LoVo (cell line): Measurements from ENCODE around the gene OR1I1.

Source experiments
- DNase-seq: peaks from one replicate; pipeline ENCODE4 v3.0.0-alpha.2; 2016; ENCODE audit warnings: low spot score

Gene OR1I1

DNA sequence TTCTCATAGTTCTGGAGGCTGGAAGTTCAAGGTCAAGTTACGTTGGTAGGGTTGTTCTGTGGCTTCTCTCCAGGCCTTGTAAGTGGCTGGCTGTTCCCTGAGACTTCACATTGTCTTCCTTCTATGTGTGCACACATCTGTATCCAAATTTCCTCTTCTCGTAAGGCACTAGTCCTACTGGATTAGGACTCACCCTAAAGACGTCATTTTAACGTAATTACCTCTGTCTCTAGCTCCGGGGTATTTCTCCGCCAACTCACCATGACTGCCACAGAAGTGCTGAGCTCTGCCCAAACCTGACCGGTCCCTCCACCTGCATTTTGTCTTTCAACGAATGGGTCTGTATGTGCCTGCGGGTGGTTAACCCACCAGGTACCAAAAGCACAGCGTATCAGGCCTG is 16.4 kb downstream of the OR1I1 start:
- no peak for DNase-seq

DNA sequence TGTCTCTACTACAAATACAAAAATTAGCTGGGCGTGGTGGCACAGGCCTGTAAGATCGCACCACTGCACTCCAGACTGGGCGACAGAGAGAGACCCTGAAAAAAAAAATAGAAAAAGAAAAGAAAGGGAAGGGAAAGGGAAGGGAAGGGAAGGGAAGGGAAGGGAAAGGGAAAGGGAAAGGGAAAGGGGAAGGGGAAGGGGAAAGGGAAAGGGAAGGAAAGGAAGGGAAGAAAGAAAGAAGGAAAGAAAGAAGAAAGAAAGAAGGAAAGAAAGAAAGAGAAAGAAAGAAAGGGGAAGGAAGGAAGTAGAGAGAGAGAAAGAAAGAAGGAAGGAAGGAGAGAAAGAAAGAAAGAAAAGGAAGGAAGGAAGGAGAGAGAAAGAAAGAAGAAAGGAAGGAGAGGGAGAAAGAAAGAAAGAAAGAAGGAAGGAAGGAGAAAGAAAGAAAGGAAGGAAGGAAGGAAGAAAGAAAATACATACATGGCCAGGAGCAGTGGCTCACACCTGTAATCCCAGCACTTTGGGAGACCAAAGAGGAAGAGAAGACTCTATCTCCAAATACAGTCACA is 17.1 kb downstream of the OR1I1 start:
- DNase-seq, result no peak

DNA sequence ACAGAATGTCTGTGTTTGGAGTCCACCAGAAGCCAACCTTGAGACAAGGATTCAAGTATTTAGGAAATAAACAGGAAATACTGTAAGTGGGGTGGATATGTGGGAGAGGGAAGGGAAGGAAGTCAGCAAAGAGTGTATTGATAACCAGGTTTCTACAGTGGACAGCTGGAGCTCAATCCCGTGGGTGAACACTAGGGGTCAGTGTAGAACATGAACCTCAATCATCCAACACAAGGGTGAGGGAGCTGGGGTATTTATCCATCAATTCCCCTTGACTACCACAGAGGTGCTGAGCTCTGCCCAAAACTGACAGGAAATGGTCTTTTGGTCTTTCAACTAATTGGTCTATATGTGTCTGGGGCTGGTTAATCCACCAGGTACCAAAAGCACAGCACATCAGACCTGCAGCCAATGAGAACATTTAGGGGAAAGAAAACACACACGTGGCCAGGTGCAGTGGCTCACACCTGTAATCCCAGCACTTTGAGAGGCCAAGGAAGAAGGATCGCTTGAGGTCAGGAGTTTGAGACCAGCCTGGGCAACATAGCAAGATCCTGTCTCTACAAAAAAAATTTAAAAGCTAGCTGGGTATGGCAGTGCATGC is 19.6 kb downstream of the OR1I1 start:
- no peak for DNase-seq

DNA sequence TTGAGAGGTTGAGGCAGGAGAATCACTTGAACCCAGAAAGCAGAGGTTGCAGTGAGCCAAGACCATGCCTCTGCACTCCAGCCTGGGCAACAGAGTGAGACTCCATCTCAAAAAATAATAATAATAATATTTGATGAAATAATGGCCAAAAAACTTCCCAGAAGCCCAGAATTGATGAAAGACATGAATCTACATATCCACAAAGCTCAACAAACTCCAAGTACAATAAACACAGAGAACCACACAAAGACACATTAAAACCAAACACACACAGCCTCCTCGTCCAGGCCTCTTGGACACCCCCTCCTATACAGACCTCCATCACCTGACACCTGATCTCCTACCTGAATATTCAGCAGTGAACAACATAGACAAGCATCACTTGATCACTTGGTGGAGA is 22.0 kb downstream of the OR1I1 start:
- no peak for DNase-seq

DNA sequence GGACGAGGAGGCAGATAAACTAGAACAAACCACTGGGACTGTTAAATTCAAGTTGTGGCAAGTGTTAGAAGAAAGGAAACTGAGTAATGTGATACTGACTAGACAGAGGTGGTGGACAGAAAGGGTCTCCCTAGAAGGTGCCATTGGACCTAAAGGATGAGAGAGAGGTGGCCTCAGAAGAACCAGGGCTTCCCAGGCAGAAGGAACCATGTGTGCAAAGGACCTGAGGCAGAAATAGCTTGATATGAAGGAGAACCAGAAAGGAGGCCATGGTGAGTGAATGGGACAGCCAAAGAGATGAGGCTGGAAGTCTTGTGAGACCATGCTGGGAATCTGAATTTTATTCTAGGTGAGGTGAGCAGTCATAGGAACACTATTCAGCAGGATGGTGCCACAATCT is 22.4 kb downstream of the OR1I1 start:
- no peak for DNase-seq

DNA sequence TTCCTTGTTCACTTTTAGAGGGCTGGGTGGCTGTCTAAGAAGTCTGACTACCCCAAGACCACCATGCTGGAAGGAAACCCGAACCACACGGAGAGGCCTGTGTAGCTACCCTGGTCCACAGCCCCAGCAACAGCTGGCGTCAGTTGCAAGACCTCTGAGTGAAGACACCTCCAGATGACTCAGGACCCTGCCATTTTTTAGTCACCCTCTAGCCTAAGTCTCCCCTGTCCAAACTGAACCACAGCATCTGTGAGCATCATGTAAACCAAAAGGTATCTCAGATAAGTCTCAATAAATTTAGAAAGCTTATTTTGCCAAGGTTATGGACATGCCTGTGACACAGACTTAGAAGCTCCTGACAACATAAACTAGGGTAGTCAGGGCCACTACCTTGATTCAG is 23.0 kb downstream of the OR1I1 start:
- DNase-seq, result no peak

DNA sequence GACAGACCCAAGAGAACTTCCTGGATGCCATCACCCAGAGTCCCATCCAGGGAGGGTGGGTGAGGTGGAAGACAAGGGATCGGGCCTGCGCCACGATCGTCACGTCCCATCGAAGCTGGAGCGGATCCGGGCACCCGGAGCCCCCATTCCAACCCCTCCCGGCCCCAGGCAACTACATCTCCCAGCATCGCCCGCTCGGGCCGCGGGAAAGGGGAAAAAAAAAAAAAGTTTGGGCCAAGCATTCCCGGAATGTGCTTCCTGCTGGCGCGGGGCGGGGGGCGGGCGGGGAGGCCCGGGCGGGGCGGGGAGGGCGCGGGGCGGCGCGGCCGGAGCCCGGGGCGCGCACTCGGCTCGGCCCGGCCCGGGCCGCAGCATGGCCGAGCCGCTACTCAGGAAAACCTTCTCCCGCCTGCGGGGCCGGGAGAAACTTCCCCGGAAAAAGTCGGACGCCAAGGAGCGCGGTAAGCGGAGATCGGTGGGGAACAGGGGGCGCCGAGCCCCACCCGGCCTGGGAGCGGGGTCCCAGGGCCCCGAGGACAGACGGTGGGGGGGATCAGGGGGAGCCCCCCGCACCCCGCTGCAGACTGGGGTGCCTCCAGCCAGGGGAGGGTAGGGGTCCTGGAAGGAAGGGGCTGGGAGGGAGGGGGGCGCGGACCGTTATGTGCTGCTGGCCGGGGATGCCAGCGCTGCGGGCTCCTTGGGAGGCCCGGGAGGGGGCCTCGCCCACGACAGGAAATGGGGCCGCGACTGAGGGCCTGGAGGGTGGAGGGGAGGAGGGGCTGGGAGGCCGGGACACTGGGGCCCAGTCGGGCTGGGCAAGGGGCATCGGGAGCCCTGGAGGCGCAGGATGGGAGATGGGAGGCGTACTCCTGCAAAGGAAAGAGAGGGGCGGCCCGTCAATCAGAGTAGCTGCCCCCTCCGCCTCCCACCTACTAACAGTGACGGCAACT is 25.3 kb downstream of the OR1I1 start, which contains the start of gene SYDE1:
Gene SYDE1, plus strand, starts transcription at position 341 of the 950 bp plus-strand sequence. Its CDS starts 33 bp downstream, at position 374.
- no peak for DNase-seq

DNA sequence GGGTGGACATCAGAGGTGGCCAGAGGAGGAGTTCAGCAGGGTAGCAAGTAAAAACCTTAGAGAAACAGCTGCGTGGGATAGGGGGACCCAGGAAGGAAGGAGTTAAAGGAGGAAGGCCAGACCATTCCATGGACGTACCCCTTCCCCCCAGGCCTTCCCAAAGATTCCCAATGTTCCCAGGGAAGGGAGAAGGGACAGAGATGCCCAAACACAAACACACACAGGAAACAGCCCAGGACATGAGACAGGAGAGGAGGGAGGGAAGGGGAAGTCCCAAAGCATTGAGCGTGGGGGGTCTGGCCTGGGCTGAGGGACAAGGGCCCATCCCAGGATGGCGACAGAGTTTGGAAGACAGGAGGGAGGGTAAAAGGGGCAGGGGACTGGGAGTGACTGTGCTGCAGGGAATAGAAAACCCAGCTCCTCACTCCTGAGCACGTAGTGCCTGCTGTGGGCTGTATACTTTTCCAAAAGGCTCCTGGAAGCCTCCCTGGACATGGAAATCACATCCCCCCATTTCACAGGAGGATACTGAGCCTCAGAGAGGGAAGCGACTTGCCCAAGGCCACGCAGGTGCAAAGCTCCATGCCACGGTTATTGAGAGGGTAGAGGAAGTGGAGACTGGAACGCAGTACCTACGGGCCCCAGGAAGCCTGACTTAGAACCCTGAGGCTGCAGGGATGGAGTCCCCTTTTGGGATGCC is 26.3 kb downstream of the OR1I1 start:
- DNase-seq, result no peak

DNA sequence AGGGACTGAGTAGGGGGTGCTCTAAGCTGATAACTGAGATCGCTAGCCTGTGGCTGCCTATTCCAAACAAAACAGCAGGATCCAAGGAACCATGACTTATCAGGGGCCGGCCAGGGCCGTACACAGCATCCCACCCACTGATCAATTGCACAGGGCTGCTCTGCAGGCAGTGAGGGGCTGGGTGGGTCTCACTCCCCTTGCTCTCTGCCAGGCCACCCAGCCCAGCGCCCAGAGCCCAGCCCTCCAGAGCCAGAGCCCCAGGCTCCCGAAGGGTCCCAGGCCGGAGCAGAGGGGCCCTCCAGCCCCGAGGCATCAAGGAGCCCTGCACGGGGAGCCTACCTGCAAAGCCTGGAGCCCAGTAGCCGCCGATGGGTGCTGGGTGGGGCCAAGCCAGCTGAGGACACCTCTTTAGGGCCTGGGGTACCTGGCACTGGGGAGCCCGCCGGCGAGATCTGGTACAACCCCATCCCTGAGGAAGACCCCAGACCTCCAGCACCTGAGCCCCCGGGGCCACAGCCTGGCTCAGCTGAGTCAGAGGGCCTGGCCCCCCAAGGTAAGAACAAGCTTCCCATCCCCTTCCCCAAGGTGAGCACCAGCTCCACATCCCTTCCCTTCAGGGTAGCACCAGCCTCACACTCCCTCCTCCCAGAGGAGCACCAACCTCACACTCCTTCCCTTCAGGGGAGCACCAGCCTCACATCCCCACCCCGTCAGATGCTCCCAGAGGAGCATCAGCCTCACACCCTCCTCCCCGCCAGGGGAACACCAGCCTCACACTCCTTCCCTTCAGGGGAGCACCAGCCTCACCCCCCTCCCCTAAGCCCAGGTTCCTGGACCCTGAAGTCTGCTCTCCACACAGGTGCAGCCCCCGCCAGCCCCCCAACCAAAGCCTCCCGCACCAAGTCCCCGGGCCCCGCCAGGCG is 27.1 kb downstream of the OR1I1 start:
- no peak for DNase-seq

DNA sequence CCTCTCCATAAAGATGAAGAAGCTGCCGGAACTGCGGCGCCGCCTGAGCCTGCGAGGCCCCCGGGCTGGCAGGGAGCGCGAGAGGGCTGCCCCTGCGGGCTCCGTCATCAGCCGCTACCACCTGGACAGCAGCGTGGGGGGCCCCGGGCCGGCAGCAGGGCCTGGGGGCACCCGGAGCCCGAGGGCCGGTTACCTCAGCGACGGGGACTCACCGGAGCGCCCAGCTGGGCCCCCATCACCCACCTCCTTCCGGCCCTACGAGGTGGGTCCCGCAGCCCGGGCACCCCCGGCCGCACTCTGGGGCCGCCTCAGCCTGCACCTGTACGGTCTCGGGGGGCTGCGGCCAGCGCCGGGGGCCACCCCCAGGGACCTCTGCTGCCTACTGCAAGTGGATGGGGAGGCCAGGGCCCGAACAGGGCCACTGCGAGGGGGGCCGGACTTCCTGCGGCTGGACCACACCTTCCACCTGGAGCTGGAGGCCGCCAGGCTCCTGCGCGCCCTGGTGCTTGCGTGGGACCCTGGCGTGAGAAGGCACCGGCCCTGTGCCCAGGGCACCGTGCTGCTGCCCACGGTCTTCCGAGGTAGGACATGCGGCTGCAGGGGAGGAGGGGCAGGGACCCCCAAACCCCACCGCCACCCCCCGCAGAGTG is 27.9 kb downstream of the OR1I1 start:
- no peak for DNase-seq

DNA sequence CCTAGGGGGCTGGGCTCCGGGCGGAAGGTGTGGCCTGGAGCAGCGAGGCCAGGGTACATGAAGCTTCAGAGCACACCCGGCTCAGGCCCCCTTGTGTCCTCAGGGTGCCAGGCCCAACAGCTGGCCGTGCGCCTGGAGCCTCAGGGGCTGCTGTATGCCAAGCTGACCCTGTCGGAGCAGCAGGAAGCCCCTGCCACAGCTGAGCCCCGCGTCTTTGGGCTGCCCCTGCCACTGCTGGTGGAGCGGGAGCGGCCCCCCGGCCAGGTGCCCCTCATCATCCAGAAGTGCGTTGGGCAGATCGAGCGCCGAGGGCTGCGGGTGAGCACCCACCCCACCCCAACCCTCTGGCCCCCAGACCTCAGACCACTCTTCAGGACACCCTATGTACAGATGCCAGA is 28.4 kb downstream of the OR1I1 start:
- no peak for DNase-seq

DNA sequence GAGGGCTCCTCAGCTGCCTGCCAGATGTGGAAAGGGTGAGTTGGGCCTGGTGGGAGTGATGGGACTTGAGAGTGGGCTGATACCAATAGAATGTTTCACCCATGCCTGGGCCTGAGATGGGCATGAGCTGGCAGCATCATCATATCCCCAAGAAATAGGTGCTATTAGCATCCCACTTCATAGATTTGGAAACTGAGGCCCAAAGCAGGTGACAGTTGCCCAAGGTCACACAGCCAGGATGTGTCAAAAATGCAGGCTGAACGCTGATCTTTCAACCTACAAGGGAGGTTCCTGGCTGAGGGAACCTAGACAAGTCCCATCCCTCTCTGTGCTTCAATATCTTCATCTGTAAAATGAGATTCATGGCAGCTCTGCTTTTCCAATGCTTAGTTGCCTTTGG is 29.7 kb downstream of the OR1I1 start:
- DNase-seq, result no peak

DNA sequence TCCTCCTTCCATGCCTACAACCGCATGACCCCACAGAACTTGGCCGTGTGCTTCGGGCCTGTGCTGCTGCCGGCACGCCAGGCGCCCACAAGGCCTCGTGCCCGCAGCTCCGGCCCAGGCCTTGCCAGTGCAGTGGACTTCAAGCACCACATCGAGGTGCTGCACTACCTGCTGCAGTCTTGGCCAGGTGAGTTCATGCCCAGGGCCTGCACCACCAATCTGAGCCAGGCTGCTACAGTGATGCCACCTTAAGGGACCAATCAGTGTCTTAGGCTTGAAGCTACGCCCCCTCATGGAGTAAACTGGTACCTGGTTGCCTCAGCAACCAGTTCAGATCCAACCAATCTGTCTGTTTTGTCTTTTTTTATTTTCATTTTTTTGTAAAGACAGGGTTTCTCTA is 30.4 kb downstream of the OR1I1 start:
- no peak for DNase-seq

DNA sequence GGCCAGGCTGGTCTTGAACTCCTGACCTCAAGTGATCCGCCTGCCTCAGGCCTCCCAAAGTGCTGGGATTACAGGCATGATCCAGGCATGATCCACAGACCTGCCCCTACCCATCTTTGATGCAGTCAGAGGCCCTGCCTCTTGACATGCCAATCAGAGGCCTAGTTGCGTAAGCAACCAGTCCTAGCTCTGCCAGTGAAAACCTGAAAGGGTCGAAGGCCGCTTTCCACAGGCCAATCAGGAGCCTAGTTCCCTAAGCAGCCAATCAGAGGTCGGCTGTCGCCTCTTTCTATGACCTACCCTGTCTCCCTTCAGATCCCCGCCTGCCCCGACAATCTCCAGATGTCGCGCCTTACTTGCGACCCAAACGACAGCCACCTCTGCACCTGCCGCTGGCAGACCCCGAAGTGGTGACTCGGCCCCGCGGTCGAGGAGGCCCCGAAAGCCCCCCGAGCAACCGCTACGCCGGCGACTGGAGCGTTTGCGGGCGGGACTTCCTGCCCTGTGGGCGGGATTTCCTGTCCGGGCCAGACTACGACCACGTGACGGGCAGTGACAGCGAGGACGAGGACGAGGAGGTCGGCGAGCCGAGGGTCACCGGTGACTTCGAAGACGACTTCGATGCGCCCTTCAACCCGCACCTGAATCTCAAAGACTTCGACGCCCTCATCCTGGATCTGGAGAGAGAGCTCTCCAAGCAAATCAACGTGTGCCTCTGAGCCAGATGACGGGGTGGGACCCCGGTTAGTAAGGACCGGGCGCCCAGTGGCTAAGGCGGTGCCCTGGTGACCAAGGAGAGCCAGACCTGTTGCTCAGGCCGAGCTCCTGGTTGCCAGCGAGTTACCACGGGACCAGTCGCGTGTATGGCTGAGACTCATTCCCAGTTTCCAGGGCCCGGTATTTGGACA is 31.5 kb downstream of the OR1I1 start:
- DNase-seq, result no peak

DNA sequence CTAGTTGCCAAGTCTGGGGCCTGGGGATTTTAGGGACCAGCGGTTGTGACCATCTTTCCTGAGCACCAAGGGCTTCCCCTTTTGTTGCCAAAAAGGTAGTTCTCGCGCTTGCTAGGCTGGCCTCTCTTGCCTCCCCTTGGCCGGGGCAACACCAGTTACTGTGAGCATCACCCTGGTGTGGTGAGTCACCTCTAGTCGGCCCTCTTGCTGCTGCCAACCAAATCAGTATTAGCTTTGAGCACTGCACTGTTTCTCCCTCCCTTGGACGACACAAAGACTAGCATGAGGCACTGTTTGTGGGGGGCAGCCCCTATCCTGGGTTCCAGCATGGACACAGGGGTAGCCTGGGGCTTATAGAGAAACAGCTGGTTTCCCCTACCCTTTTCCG is 32.1 kb downstream of the OR1I1 start:
- no peak for DNase-seq

DNA sequence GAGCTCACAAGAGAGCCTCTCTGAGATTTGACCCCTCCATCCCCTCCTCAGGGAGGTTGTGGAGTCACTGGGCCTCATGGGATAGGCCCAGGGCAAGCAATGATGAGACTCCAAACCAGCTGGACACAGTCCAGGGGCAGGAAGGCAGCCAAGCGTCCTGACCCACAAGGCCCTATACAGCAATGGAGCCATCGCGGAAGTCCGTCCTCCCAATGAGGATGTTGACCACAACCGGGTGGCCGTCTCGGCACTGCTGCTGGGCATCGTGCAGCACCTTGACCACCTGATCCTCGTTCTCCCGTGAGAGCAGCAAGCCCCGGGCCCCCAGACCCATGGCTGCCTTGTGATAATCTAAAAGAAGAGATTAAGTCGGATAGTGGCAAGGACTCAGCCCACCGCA is 33.1 kb downstream of the OR1I1 start:
- no peak for DNase-seq

DNA sequence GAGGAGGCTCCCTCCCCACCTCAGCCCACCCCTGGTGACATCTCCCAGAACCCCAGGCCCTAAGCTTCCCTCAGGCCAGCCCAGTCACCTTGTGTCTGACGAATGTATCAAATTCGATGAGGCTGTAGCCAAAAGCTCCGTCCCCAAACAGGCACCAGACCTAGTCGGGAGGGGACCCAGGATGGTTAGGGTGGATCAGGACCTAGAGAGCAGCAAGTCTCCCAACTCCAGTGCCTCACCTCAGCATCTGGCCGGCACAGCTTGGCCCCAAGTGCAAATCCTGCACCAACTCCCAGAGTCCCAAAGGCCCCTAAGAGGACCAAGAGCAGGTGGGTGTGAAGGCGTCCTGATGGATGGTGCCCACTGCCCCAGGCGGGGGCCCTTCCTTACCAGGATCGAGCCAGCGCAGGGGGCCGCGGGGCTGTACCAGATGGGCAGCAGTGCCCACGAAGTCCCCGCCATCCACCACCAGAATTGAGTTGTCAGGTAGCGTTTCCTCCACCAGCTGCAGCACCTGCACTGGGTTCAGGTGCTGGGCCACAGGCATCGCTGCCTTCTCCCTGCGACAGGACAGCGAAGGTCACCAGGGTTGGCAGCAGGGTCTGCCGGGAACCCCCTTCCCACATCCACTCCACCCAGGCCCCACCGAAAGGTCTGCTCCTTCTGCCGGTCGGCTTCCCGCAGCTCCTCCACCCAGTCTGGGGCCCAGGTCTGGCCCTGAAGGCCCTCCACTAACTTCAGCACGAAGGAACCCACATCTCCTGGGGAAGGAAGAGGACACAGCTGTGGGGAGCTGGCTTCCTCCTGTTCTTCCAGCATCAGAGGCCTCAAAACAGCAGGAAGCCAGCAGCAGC is 34.0 kb downstream of the OR1I1 start:
- no peak for DNase-seq

DNA sequence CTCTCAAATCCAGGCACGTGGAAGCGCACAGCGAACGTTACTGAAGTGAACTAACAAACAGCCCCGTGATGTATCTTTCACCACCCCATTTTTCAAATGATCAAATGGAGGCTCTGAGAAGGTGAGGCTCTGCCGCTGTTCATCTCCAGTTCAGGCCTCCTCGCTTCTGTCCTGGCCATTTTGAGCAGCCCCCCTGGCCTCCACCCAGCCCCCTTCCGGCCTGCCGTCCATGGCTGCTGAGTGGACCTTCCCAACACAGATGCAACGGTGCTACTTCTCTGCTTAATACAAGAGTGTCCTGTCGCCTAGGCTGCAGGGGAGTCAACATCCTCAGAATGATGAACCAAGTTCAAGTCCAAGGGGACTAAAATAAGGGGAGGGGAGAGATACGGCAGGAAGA is 34.8 kb downstream of the OR1I1 start:
- no peak for DNase-seq

DNA sequence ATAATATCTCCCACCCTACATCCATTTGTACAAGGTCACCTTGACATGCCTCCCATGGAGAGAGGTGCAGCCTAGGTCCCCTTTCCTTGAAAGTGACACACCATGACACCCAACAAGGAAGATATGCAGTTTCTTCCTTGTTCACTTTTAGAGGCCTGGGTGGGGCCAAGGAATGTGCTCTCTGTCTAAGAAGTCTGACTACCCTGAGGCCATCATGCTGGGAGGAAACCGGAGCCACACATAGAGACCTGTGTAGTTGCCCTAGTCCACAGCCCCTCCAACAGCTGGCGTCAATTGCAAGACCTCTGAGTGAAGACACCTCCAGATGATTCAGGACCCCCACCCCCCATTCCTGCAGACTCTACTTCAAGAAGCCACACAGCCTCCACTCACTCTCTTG is 36.2 kb downstream of the OR1I1 start:
- DNase-seq, result no peak
